ENCODE results near the gene ZBTB5.
A peak's percentile ranks its signal among the peaks of the same experiment; 100 is the strongest.
"Not testable (repeated sequence)": the region's sequence is repeated elsewhere in the genome, so short reads cannot be mapped to it uniquely, and the experiment has no call there.

The ZBTB5 gene

DNA sequence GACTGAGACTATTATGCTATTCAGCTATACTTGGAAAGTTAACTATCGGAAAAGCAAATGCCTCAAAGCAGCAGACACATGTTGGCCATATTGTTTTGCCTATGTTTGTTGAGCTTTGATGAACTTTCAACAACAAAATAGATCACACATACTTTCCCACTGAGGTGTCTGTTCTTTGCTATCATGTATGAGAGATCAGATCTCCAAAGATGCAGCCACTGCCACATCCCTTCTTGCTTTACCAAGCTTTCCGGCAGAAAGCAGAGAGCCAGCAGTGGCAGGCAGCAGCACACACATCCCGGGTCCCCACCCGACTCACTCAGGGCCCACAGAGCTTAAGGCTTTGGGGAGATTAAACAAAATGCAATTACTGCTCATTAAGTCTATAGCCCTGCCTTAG, 18.8 kb downstream of the ZBTB5 start:
- no peak for DNase-seq

DNA sequence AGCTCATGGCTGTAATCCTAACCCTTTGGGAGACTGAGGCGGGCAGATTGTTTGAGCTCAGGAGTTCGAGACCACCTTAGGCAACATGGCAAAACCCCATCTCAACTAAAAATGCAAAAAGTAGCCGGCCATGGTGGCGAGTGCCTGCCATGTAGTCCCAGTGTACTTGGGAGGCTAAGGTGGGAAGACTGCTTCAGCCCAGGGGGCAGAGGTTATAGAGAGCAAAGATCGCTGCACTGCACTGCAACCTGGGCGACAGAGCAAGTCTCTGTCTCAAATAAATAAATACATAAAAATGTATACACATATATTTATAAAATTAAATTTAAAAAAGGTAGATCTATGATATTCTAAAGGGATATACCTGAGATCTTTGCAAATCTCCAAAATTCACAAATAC, 19.4 kb downstream of the ZBTB5 start:
- no peak for DNase-seq

DNA sequence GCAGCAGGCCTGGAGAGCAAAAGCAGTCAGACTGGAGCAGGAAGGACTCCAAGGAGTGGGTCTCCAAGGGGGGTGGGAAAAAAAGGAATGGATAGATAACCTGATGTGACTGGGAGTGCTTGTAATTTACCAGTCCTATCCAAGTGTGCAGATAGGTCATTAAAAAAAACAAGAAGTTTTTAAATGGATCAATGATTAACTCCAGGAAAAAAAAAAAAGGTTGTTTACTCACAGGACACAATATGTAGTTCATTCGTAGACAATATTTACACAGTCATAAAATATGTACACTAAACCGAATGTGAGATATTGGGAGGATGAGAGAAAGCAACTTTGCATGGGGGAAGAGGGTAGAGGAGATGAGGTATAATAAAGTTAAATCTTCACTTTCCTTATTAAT, 20.4 kb downstream of the ZBTB5 start:
- DNase-seq: no peak

DNA sequence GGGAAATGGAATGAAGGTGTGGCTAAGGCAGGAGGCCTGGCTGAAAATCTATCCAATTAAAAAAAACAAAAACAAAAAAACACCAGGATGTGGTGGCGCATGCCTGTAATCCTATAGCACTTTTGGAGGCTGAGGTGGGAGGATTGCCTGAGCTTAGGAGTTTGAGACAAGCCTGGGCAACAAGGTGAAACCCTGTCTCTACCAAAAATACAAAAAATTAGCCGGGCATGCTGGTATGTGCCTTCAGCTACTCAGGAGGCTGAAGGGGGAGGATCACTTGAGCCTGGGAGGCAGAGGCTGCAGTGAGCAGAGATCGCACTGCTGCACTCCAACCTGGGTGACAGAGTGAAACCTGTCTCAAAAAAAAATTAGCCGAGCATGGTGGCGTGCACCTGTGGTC, 21.7 kb downstream of the ZBTB5 start:
- DNase-seq: no peak

DNA sequence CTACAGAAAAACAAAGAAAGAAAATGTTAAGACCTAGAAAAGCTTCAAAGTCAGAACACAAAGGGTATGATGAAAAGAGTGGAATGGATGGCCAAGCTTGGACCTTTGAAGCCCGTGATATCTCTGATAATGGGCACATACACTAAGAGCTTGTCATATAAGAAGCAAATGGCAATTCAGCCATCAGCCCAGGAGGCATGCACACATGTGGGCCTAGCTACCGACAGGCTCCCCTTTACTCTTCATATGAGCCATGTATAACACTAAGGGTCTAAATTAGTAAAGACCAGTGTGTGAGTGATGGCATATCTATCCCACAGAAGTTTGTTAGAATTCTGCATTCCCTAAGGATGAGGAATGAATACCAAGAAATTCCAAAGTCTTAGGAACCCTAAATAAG, 22.7 kb downstream of the ZBTB5 start:
- no peak for DNase-seq

DNA sequence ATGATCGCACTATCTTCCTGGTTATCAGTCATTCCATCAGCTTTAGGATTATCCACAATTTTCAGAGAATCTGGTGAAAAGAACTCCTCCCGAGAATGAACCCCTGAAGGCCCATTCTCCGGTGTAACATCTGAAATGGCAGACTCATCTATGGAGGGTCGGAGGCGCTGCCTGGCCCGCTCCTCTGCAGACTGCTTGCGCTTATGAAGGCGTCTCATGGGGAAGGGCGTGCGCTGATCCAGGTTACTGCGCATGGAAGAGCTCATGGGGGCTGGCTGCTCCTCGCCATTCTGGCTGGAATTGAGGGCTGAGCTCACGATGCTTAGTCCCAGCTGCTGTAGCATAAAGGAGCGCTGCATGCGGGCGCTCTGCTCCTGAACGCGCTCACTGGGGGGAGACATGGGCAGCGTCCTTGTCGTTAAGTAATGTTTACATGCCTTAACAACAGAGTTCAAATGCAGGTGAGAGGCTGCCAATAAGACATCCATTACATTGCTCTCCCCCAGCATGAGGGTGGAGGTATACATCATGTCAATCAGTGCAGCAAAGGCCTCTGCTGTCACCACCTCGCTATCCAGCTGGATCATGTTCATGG, 23.4 kb downstream of the ZBTB5 start:
- DNase-seq: no peak

DNA sequence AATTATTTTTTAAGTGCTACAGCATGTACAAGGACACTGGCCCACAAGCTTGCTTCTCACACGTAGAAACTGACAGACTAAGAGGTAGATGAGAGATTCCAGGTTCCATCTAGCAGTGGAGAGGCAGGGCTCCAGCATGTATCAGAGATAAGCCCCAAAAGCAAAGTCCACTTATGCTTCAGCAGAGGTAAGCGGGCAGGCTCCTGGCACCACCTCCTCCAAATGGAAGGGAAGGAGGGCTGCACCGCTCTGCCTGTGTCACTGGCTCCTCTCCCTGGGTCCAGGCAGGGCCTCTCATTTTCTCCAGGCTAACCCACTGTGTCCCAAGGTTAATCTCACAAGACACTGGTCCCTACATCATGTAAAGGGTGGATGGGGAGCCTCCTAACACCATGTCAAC, 26.9 kb downstream of the ZBTB5 start:
- no peak for DNase-seq

DNA sequence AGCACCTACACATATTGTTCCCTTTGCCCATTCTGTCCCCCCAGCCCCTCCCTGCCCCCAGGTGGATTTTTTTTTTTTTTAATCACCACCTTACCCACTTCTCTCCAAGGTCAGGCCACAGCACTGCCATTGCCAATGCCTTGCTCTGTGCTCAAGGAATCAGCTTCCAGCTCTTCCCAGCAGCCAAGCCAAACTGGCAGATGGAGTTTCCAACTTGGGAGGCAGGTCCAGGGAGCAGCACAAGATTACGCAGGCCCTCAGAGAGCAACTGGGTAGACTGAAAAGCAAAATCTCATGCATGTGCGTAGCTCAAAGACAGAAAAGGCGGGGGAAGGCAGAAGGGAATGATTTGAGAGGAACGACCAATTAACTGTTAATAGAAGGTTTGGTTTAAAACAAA, 27.6 kb downstream of the ZBTB5 start:
- DNase-seq: no peak

DNA sequence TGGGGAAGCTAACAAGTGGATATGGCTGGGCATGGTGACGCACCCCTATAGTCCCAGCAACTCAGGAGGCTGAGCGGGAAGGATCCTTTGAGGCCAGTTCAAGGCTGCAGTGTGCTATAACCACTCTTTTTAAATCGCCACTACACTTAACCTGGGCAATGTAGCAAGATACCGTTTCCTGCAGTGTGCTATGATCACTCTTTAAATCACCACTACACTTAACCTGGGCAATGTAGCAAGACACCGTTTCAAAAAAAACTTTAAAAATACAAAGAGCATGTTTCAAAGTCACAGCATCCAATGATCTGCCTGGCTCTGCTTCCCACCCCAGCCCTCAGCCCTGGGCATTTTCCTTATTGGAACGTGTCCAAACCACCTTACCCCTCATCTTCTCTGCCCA, 28.2 kb downstream of the ZBTB5 start:
- DNase-seq: no peak

DNA sequence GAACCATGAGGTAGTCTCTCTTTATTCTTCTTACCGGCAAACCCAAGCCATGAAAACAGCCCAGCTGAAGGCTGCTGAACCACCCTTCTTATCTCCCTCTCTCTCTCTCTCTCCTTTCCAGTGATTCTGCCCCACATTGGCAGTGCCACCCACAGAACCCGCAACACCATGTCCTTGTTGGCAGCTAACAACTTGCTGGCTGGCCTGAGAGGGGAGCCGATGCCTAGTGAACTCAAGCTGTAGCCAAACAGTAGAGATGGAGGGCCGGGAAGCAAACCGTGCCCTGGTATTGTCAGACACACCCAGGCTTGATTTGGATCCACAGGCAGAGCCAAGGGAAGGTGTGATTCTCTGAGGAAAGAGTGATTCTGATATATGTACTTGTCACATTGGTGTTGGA, 28.7 kb downstream of the ZBTB5 start:
- no peak for DNase-seq

DNA sequence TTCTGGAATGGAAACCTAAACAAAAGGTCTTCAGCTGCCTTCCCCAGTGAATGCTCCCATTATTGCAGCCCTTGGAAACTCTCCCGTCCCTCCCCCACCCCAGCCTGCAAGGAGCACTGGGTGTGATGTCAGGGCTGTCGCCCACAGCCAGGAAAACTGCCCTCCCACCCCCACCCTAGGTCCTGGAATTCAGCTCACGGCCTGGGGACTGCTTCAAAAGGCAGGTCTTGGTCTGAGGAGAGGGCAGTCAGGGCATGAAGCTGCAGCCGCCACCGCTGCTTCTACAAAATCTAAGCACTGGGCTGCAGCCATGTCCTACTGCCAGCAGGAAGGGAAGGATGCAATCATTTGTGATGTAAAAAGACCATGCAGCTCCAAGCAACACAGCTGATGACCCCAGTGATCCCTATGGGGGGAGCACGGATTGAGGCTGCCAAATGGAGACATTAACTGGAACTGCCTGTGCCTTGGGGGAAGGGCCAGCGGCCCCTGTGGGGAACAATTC, 31.3 kb downstream of the ZBTB5 start:
- no peak for DNase-seq

DNA sequence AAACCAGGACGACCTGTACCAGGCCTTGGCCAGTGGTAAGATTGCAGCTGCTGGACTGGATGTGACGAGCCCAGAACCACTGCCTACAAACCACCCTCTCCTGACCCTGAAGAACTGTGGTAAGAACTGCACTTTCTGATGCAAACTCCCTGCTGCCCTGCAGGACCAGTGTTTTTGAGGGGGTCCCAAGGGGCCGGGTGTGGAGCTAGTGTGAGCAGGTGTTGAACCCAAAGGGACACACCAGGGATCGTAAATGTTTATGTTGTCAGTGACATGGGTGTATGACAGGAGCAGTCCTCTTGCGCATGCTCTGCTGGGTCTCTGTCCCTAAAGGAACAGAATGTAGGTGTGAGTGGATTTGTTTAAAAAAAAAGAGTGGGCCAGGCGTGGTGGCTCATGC, 33.2 kb downstream of the ZBTB5 start:
- no peak for DNase-seq

DNA sequence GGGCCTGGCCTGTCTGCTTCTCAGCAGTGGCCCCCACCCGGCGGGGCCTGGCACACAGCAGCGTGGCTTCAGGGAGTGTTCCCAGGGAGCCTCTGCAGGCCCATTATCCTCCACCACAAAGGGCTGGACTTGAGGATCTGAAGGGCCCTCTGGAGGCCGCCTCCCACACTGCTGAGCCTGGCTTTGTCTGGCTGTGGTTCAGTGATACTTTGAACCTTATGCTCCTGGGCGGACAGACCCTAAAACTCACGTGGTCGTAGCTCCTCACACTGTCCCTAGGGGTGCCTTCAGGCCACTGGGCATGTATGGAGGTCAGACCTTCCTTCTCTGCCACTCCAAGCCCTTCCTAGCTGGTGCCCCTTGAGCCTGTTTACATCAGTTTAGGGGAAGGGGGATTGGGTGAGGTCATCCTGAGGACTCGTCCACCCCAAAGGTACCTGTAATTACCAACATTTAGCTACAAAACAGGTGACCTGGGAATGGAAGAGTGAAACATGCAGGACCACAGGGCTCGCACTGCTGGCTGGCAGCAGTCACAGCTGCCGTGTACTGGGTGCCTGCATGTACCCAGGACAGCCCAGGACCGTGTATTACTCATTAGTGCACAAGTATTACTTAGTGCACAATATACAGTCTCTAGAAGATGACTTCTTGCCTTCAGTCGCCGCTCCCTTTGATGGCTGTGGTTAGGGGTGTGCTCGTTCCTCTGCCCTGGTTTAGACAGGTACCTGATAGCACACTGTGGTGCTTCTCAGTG, 34.2 kb downstream of the ZBTB5 start:
- DNase-seq: no peak

DNA sequence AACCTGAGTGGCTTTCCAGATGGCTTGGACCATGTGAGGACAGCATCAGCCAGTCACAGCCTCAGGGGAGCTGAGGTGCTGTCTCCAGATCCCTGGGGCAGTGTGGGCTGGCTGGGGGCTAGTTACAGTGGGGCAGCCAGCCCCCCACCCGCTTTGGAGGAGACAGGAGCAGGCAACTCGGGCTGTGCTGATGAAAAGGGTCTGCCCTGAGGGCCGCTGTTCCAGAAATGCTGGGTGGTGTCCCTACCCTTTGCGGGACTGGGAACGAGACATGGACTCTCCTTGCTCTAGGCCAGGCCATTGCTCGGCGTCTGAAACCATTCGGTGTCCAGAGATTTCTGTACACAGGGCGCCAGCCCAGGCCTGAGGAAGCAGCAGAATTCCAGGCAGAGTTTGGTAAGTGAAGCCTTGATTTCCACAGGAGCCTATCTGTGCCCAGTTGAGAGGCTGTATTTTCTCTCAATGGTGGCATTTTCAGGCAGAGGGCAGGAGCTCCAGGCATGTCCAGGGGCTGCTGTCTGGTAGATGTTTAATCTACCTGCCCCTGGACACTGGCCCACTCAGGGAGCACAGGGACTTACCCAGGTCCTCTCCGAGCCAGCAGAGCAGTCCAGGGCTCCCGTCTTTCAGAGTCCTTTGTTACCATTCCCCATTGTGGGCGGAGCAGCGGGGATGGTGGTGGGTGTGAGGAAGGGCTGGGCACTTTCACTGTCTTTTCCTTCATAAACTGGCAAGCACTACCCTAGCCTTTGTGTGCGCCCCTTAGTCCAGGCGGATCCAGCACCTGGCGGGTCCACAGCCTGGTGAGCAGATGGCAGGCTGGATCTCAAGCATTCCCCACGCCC, 35.6 kb downstream of the ZBTB5 start:
- DNase-seq: no peak

DNA sequence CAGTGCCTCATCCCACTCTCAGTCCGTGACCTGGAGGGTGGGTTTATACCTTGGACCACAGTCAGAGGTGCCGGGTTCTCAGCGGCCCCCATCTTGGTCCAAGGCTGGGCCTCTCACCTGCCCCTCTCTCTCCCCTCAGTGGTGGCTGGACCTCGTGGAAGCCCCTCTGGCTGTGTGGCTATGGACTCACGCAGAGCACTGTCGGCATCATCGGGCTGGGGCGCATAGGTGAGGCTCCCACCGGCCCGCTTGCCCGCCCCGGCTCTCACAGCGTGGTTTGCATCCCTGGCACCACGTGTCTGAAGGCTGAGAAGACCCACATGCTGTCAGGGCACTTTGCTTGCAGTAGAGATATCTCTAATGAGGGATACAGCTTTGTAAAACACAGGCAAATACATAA, 36.9 kb downstream of the ZBTB5 start:
- no peak for DNase-seq

DNA sequence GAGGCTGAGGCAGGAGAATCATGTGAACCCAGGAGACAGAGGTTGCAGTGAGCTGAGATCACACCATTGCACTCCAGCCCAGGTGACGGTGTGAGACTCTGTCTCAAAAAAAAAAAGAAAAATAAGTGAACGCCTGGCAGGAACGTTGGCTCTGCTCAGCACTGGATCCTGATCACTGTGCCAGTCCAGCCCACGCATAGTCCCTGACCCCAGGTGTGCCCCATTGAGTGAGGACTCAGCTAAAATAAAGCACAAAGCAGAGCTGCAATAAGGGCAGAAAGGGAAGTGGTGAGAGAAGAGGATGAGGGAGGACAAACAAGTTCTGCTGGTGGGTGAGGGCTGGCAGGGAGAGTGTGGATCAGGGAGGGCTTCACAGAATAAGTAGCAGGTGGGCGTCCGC, 38.4 kb downstream of the ZBTB5 start:
- DNase-seq: no peak

DNA sequence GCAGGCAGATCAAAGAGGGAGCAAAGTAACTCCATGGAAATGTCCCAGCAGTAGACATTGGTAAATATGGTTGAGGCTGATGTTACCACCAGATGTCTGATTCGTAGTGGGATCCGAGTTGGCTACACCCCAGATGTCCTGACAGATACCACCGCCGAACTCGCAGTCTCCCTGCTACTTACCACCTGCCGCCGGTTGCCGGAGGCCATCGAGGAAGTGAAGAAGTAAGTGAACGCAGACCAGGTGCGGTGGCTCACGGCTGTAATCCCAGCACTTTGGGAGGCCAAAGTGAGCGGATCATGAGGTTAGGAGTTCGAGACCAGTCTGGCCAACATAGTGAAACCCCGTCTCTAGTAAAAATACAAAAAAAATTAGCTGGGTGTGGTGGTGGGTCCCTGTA, 38.8 kb downstream of the ZBTB5 start:
- DNase-seq: not testable (repeated sequence)

DNA sequence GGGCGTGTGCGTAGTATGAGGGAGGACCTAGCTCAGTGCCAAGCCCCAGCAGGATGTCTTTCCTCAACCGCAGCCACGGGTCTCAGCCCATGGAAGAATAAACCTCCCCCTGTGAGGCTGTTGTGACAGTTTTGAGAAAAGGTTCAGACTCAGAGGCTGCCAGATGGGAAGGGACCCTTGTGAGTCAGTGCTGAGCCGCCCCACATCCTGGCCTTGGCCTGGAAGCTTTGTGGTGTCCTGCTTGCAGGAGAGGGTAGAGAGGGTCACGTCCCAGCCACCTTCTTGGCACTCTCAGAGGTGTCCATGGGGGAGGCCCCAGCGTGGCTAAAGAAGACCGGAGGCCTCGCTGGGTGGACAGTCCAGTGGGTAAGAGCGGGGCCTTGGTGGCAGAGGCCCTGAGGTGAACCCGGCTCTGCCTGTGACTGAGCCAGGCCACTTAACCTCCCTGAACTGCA, 39.9 kb downstream of the ZBTB5 start:
- DNase-seq: no peak

DNA sequence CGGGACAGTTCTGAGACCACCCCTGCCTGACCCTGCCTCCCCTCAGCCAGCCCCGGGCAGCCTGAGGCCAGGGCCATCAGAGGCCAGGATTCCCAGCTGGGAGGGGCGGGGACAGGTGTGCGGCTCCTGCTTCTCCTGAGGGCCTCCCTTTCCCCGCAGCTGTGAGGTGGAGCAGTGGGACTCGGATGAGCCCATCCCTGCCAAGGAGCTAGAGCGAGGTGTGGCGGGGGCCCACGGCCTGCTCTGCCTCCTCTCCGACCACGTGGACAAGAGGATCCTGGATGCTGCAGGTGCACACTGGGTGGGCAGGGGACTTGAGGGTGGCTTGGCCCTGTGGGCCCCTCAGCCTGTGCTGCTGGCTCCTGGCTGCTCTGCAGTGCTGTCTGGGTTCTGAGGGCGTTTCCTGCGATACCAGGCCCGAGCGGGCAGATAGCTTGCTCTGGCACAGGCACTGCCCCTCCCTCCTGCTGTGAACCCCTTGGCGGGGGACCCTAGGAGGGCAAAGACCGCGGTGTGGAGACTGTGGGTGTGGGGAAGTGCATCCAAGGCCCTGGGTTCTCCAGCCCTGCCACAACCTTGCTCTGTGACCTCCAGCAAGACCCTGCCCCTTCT, 40.5 kb downstream of the ZBTB5 start:
- DNase-seq: no peak

DNA sequence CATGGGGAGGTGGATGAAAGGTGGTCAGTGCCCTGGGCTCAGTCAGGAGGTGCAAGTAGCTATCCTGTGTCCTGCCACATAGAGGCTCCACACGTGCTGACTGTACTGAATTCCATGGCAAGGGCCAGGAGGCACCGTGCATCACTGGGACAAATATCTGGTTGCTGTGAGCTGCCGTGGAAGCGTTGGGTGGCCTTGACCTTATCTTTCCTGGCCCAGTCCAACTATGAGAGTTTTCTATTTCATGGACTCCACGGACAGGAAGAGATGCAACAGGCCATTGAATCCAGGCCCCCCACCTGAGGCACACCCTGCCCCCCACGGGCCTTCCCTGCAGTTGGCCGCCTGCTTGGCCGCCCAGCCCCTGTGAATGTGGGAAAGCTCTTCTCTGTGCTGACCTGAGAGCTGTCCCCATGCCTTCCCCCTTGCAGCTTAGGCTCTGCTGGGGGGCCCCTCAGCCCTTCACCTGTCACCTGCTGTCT, 41.0 kb downstream of the ZBTB5 start:
- DNase-seq: no peak

DNA sequence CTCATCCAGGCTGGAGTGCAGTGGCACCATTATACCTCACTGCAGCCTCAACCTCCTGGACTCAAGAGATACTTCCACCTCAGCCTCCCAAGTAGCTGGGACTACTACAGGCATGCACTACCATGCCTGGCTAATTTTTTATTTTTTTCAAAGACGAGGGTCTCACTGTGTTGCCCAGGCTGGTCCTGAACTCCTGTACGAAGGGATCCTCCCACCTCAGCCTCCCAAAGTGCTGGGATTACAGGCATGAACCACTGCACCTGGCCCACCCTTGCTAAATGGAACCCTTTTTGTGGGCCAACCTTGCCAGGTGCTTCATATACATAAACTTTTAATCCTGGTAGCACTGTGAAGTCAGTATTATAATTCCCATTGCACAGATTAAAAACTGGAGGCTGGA, 41.7 kb downstream of the ZBTB5 start:
- DNase-seq: no peak

DNA sequence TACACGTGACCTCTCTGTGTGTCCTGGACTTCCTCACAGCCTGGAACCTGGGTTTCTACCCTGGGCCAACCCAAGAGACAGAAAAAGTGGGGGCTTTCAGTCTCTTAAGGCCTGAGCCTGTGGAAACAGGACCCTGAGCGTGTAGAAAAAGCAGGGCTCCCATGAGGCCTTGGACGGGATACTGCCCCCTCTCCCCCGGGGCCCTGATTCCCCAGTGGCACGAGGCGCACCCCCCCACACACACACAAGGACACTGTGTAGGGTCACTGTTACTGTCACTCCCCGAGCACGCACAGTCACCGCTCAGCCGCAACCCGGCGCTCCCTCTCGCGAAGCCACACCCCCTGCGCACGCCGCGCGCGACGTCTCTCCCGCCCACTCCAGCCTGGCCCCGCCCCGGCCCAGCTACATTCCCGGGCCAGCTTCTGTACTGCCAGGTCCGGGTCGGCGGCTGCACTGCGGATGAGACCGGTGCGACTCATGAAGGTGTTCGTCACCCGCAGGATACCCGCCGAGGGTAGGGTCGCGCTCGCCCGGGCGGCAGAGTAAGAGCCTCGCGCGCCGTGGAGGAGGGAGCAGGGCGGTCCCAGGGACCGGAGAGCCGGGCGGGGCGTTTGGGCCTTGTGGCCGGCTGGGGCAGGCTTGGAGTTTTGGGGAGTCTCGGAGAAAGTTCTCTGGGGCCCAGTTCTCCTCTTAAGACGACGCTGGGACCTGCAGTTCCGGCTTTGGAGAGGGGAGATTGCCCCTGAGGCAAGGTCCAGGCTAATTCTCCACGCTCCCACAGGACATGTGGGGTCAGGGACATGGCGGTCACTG, 42.8 kb downstream of the ZBTB5 start, which contains the start of gene GRHPR:
TSS of gene GRHPR (plus strand) at position 408 of the 816 bp plus-strand sequence. CDS start at position 463, 55 bp downstream.
- peak; percentile 78 for DNase-seq
